Measurements from ENCODE around the gene AGTRAP. TPM values are rescaled to one million over a fixed set of nuclear protein-coding genes. Genes with fewer than 3 reads are reported as not detected.

AGTRAP gene
- total RNA-seq, 1 experiment from 2014 or later, result 23.6 TPM

GRCh38 chr1:11793819-11794218 is 57.9 kb downstream of the AGTRAP start:
- Histone ChIP-seq H3K4me1 (ENCODE audit: insufficient read depth, low read length, poor library complexity, severe bottlenecking) (no peaks in the 10 kb centered on the region), H3K36me3 (ENCODE audit: insufficient read depth, low read length, poor library complexity, severe bottlenecking) (peaks cover 25% of the 10 kb centered on the region), H3K27me3 (replicated peaks; ENCODE audit: insufficient read depth, low read depth, low read length, poor library complexity) (no peaks in the 10 kb centered on the region), H3K9me3 (ENCODE audit: low read depth, low read length, poor library complexity, severe bottlenecking) (no peaks in the 10 kb centered on the region), H3K27ac (ENCODE audit: low read depth, low read length, poor library complexity, severe bottlenecking) (no peak overlapping the region), H3K4me3 (ENCODE audit: low read depth, low read length, poor library complexity, severe bottlenecking) (no peak overlapping the region)
- no TSS peak for BruUV-seq (replicated peaks)
- CTCF ChIA-PET, result no interaction called here
- intact Hi-C loops (cut with micrococcal nuclease; ENCODE audit: unreplicated experiment), result no loop called here
- DNase-seq (ENCODE audit: low spot score), result no peak
- TF ChIP-seq EZH2 (IDR thresholded peaks at IDR 0.05; ENCODE audit: borderline replicate concordance, low read depth, low read length, poor library complexity, severe bottlenecking), result no peak
- no peak for TF ChIP-seq CTCF (conservative IDR thresholded peaks at IDR 0.05; ENCODE audit: low read depth, low read length)
- POLR2A ChIA-PET (ENCODE audit: low non-redundant PET), result no interaction called here

- no peak overlapping the region for H3K27ac ChIP-seq (ENCODE audit: low read depth, low read length, poor library complexity, severe bottlenecking)
- CTCF ChIA-PET, result no interaction called here
- no peak overlapping the region for H3K4me3 ChIP-seq (ENCODE audit: low read depth, low read length, poor library complexity, severe bottlenecking)
- no peaks in the 10 kb centered on the region for H3K27me3 ChIP-seq (replicated peaks; ENCODE audit: insufficient read depth, low read depth, low read length, poor library complexity)
- intact Hi-C loops (cut with micrococcal nuclease; ENCODE audit: unreplicated experiment), result no loop called here
- H3K4me1 ChIP-seq (ENCODE audit: insufficient read depth, low read length, poor library complexity, severe bottlenecking), result no peaks in the 10 kb centered on the region
- no TSS peak for BruUV-seq (replicated peaks)
- no peak for TF ChIP-seq CTCF (conservative IDR thresholded peaks at IDR 0.05; ENCODE audit: low read depth, low read length)
- no peak for TF ChIP-seq EZH2 (IDR thresholded peaks at IDR 0.05; ENCODE audit: borderline replicate concordance, low read depth, low read length, poor library complexity, severe bottlenecking)
- peaks cover 28% of the 10 kb centered on the region for H3K36me3 ChIP-seq (ENCODE audit: insufficient read depth, low read length, poor library complexity, severe bottlenecking)
- no peak for DNase-seq (ENCODE audit: low spot score)
- H3K9me3 ChIP-seq (ENCODE audit: low read depth, low read length, poor library complexity, severe bottlenecking), result no peaks in the 10 kb centered on the region
- POLR2A ChIA-PET (ENCODE audit: low non-redundant PET), result no interaction called here
Measured at GRCh38 chr1:11794446-11795237, 58.7 kb downstream of the AGTRAP start.

GRCh38 chr1:11795238-11795890 is 59.4 kb downstream of the AGTRAP start:
- DNase-seq (ENCODE audit: low spot score), result no peak
- H3K4me1 ChIP-seq (ENCODE audit: insufficient read depth, low read length, poor library complexity, severe bottlenecking), result no peaks in the 10 kb centered on the region
- CTCF ChIA-PET, result no interaction called here
- H3K4me3 ChIP-seq (ENCODE audit: low read depth, low read length, poor library complexity, severe bottlenecking), result no peak overlapping the region
- POLR2A ChIA-PET (ENCODE audit: low non-redundant PET), result no interaction called here
- H3K9me3 ChIP-seq (ENCODE audit: low read depth, low read length, poor library complexity, severe bottlenecking), result no peaks in the 10 kb centered on the region
- intact Hi-C loops (cut with micrococcal nuclease; ENCODE audit: unreplicated experiment), result no loop called here
- H3K27ac ChIP-seq (ENCODE audit: low read depth, low read length, poor library complexity, severe bottlenecking), result no peak overlapping the region
- BruUV-seq (replicated peaks), result no TSS peak
- TF ChIP-seq EZH2 (IDR thresholded peaks at IDR 0.05; ENCODE audit: borderline replicate concordance, low read depth, low read length, poor library complexity, severe bottlenecking) (no peak), CTCF (conservative IDR thresholded peaks at IDR 0.05; ENCODE audit: low read depth, low read length) (no peak)
- H3K27me3 ChIP-seq (replicated peaks; ENCODE audit: insufficient read depth, low read depth, low read length, poor library complexity), result no peaks in the 10 kb centered on the region
- H3K36me3 ChIP-seq (ENCODE audit: insufficient read depth, low read length, poor library complexity, severe bottlenecking), result peaks cover 34% of the 10 kb centered on the region
